ENCODE results near the gene SPAG9. TPM values are rescaled to one million over a fixed set of nuclear protein-coding genes. Genes with fewer than 3 reads are reported as not detected.

The SPAG9 gene
- polyA plus RNA-seq, 3 donors: 15.9 to 43.1 (median 22.2) TPM

DNA sequence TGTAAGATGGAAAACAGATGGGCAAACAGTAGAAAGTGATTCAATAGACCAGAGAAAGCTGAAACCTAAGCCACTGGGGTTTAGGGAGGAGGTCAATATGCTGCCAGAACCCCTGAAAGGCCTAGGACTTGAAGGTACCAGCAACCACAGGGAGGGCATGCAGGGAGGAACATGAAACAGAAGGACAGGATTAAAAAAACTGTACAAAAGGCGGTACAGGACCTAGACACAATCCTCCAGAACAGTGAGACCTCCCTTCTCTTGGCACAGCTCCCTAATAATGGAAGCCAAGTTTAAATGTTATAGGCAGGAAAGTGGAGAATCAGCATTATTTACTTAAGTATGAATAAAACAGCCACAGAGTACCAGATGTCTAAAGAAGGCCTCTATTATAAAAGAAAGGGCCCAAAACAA is 105.5 kb downstream of the SPAG9 start:
- no peak overlapping the region for H3K27ac ChIP-seq (ENCODE audit: low read depth, low read length)
- WGBS, 3 donors: 43 to 71% (median 58%) methylated on average over 1 of the region's 1 CpG

DNA sequence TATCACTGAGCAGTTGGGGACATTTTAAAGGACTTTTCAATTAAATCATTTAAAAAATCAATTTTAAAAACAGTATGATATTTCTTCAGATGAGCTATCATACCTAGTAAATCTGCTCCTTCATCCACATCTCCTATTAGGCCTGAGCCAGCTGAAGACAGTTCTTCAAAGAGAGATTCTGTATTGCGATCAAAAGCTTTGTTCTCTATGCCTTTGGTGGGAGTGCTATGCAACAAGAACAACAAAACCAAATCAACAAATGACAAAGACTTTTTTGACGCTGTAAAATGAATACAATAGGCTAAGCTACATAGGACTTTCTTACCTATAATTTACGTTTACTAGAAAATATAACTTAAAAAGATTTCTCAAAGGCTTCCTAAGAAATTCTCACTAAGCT is 106.5 kb downstream of the SPAG9 start:
- 90 to 98% (median 96%) methylated on average over 3 of the region's 3 CpGs for WGBS, 3 donors
- no peak overlapping the region for H3K27ac ChIP-seq (ENCODE audit: low read depth, low read length)

DNA sequence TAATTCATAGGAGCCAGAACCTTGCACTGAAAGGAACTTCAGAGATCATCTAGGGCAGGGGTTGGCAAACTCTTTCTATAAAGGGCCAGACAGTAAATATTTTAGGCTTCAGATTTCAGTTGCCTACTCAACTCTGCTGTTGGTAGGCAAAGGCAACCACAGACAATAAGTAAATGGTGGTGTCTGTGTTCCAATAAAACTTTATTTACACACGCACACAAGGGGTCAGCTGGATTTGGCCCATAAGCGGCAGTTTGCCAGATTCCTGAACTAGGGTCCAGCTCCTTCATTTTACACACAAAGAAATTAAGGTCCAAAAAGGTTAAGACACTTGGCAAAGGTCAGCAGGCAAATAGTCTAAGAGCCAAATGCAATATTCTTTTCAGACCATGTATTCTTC is 107.3 kb downstream of the SPAG9 start:
- H3K27ac ChIP-seq (ENCODE audit: low read depth, low read length): no peak overlapping the region
- WGBS, 3 donors: 96 to 100% (median 98%) methylated on average over 2 of the region's 2 CpGs

GRCh38 chr17:51012538-51012937 is 108.1 kb downstream of the SPAG9 start:
- no peak overlapping the region for H3K27ac ChIP-seq (ENCODE audit: low read depth, low read length)
- WGBS, 3 donors: 99% methylated on average over 4 of the region's 4 CpGs

DNA sequence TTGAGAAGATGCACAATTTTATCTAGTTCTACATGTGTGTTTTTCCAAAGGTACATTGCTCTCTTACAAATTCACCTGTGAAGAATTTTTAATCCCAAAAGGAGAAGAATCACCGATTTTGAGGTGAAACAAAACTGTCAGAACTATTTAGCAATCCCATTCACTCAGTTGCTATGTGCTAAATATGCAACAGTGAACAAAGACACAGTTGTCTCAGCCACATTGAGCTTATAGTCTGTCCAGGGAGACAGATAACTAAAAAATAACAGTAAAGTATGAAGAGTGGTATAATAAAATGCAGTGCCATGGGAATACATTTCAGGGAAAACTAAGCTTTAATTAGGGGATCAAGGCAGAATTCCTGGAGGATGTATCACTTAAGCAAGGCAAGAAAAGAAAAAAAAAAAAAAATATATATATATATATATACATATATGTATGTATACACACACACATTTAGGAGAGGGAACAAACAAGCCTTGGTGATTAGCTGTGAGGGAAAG is 110.4 kb downstream of the SPAG9 start:
- H3K27ac ChIP-seq (ENCODE audit: low read depth, low read length): no peak overlapping the region
- WGBS, 3 donors: 43 to 92% (median 91%) methylated on average over 1 of the region's 1 CpG

GRCh38 chr17:51006601-51007000 is 114.1 kb downstream of the SPAG9 start:
- H3K27ac ChIP-seq (ENCODE audit: low read depth, low read length): no peak overlapping the region
- WGBS, 3 donors: 93 to 98% (median 94%) methylated on average over 1 of the region's 1 CpG

DNA sequence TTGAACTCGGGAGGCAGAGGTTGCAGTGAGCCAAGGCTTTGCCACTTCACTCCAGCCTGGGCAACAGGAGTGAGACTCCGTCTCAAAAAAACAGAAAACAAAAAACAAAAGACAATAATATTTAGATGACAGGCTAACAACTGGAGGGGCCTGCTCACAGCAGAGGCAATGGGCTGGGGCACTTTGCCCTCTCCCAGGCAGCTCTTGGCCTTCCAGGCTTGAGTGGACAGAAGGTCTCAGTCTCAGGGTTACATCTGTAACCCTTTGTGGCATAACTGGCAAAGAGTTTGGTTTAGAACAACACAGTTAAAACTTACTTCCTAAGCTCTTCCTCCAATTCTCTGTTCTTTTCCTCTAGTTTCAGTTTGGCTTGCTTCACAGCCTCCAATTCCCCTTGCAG is 114.9 kb downstream of the SPAG9 start:
- H3K27ac ChIP-seq (ENCODE audit: low read depth, low read length): no peak overlapping the region
- WGBS, 3 donors: 82 to 97% (median 86%) methylated on average over 2 of the region's 2 CpGs

DNA sequence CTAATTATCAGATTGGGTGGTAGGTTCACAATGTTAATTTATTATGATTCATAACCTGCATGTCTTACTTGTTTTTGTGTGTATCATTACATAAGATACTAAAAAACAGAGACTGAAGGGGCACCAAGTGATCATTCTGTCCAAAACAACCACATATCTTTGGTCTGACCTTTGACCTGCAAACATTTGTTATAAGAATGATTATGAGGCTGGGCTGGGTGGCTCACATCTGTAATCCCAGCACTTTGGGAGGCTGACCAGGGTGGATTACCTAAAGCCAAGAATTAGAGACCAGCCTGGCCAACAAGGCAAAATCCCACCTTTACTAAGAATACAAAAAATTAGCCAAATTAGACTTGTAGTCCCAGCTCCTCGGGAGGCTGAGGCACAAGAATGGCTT is 116.4 kb downstream of the SPAG9 start:
- 86 to 90% (median 87%) methylated on average over 1 of the region's 1 CpG for WGBS, 3 donors
- no peak overlapping the region for H3K27ac ChIP-seq (ENCODE audit: low read depth, low read length)

GRCh38 chr17:51000835-51001638 is 119.6 kb downstream of the SPAG9 start:
- 90 to 100% (median 96%) methylated on average over 1 of the region's 1 CpG for WGBS, 3 donors
- H3K27ac ChIP-seq (ENCODE audit: low read depth, low read length): no peak overlapping the region

DNA sequence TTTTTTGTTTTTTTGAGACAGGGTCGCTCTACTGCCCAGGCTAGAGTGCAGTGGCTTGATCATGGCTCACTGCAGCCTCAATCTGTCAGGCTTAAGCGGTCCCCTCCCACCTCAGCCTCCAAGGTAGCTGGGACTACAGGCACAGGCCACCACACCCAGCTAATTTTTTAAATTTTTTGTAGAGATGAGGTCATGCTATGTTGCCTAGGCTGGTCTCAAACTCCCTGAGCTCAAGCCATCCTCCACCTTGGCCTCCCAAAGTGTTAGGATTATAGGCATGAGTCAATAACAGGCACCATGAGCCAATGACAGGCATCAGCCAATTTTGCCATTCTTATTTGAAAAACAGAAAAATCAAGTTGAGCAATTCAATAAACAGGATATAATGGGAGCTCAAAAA is 125.0 kb downstream of the SPAG9 start:
- 94 to 97% (median 96%) methylated on average over 2 of the region's 2 CpGs for WGBS, 3 donors
- no peak overlapping the region for H3K27ac ChIP-seq (ENCODE audit: low read depth, low read length)

GRCh38 chr17:50993544-50993943 is 127.1 kb downstream of the SPAG9 start:
- H3K27ac ChIP-seq (ENCODE audit: low read depth, low read length): no peak overlapping the region
- WGBS, 3 donors: 53 to 83% (median 77%) methylated on average over 2 of the region's 2 CpGs

- 77 to 95% (median 95%) methylated on average over 3 of the region's 3 CpGs for WGBS, 3 donors
Measured at GRCh38 chr17:50989149-50989548, 131.5 kb downstream of the SPAG9 start.

GRCh38 chr17:50988427-50988826 is 132.2 kb downstream of the SPAG9 start:
- WGBS, 3 donors: 72 to 96% (median 94%) methylated on average over 5 of the region's 5 CpGs
- H3K27ac ChIP-seq (ENCODE audit: low read depth, low read length): no peak overlapping the region

More at GRCh38 chr17:50989149-50989548, 131.5 kb downstream of the SPAG9 start:
- H3K27ac ChIP-seq (ENCODE audit: low read depth, low read length): no peak overlapping the region

- 73 to 92% (median 90%) methylated on average over 1 of the region's 1 CpG for WGBS, 3 donors
- H3K27ac ChIP-seq (ENCODE audit: low read depth, low read length): no peak overlapping the region
Measured at GRCh38 chr17:50986989-50987660, 133.5 kb downstream of the SPAG9 start.

- no peak overlapping the region for H3K27ac ChIP-seq (ENCODE audit: low read depth, low read length)
Measured at GRCh38 chr17:50981279-50981678, 139.4 kb downstream of the SPAG9 start.

GRCh38 chr17:50979524-50979927 is 141.1 kb downstream of the SPAG9 start:
- H3K27ac ChIP-seq (ENCODE audit: low read depth, low read length): no peak overlapping the region
- WGBS, 3 donors: 75 to 92% (median 91%) methylated on average over 10 of the region's 10 CpGs

GRCh38 chr17:50977487-50978159 is 143.0 kb downstream of the SPAG9 start:
- WGBS, 3 donors: 52 to 82% (median 78%) methylated on average over 4 of the region's 4 CpGs
- H3K27ac ChIP-seq (ENCODE audit: low read depth, low read length): no peak overlapping the region

GRCh38 chr17:50976951-50977472 is 143.7 kb downstream of the SPAG9 start:
- WGBS, 3 donors: 13 to 43% (median 14%) methylated on average over 2 of the region's 2 CpGs
- no peak overlapping the region for H3K27ac ChIP-seq (ENCODE audit: low read depth, low read length)

Measured in adipose tissue (tissue), 3 donors.